ENCODE measurements around the gene MAFG.

DNA sequence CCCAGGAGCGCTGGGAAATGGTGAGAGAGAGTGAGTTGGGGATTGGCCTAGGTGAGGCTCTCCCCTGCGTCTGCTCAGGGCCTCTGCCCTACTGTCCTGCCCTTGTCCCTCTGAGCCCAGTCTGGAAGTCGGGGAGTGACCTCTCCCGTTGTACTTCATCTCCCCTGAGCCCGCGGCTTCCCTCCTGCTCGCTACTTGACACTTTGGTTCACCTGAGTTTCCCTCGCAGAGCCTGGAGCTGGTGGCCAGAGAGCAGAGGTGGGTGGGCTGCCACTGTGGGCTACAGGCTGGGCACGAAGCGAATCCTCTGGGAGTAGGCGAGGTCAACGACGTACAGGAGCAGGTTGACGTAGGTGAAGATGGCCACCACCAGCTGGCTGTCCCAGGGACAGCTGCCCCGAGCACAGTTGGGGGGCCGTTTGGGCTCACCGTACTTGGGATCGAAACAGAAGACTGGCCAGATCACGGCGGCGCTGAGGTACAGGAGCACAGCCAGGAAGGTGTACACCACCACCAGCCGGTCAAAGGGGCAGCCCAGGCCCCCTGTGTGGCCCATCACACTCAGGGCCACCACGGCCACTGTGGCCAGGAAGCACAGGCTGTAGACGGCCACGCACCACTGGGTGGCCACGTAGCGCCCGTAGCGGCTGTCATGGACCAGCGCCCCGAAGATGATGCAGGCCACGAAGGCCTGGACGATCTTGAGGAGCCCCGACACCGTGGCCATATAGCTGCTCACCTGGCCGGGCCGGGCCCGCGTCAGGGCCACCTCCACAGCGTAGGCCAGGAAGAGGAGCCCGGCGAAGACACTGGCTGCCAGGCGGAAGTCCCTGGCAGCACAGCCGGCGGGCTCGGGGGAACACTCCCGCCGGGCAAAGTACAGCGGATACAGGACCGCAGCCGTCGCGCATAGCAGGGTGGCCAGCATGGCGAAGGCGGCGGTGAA is 13.3 kb upstream of the MAFG start:
- no peak for TF ChIP-seq POLR2AphosphoS5 (IDR thresholded peaks at IDR 0.05)
- no peak for TF ChIP-seq TAF1 (IDR thresholded peaks at IDR 0.05; ENCODE audit: low read depth)
- TF ChIP-seq, protein P1, sequence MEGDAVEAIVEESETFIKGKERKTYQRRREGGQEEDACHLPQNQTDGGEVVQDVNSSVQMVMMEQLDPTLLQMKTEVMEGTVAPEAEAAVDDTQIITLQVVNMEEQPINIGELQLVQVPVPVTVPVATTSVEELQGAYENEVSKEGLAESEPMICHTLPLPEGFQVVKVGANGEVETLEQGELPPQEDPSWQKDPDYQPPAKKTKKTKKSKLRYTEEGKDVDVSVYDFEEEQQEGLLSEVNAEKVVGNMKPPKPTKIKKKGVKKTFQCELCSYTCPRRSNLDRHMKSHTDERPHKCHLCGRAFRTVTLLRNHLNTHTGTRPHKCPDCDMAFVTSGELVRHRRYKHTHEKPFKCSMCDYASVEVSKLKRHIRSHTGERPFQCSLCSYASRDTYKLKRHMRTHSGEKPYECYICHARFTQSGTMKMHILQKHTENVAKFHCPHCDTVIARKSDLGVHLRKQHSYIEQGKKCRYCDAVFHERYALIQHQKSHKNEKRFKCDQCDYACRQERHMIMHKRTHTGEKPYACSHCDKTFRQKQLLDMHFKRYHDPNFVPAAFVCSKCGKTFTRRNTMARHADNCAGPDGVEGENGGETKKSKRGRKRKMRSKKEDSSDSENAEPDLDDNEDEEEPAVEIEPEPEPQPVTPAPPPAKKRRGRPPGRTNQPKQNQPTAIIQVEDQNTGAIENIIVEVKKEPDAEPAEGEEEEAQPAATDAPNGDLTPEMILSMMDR (IDR thresholded peaks at IDR 0.05; ENCODE audit: poor library complexity, severe bottlenecking) = no peak
- no peak for TF ChIP-seq RAD21 (conservative IDR thresholded peaks at IDR 0.05)
